Liver (tissue), 9 donors: Measurements from ENCODE around the gene CDC45. TPM values are rescaled to one million over a fixed set of nuclear protein-coding genes. Genes with fewer than 3 reads are reported as not detected.

Source experiments
- DNase-seq: peaks from one replicate; pipeline ENCODE4 v3.0.0-alpha.2; 2017; ENCODE audit warnings: low spot score
- H3K27ac ChIP-seq, 2 donors: one replicate each; pipeline ENCODE4 v1.7.0; 2013; ENCODE audit warnings: inconsistent platforms in 2 of 2, low read length in 2 of 2, control low read depth in 1 of 2, low read depth in 1 of 2, mild to moderate bottlenecking in 1 of 2
- H3K27me3 ChIP-seq, 4 donors: one replicate each; pipeline versions ENCODE4 v1.6.1 to v1.7.0; 2013; ENCODE audit warnings: low read length in 3 of 4, inconsistent platforms in 1 of 4, mild to moderate bottlenecking in 1 of 4, moderate library complexity in 1 of 4; ENCODE audit not compliant: control insufficient read depth in 4 of 4, insufficient read depth in 4 of 4
- H3K36me3 ChIP-seq, 4 donors: one replicate each; pipeline versions ENCODE4 v1.6.1 to v1.7.0; 2013; ENCODE audit warnings: low read length in 3 of 4, mild to moderate bottlenecking in 3 of 4, low read depth in 1 of 4, moderate library complexity in 1 of 4; ENCODE audit not compliant: control insufficient read depth in 4 of 4, insufficient read depth in 3 of 4
- H3K4me1 ChIP-seq, 4 donors: one replicate each; pipeline versions ENCODE4 v1.6.1 to v1.7.0; 2013; ENCODE audit warnings: low read length in 3 of 4, mild to moderate bottlenecking in 3 of 4, moderate library complexity in 1 of 4; ENCODE audit not compliant: control insufficient read depth in 4 of 4, insufficient read depth in 4 of 4
- H3K4me3 ChIP-seq, 3 donors: one replicate each; pipeline versions ENCODE4 v1.6.1 to v1.7.0; 2013; ENCODE audit warnings: low read length in 3 of 3, control low read depth in 1 of 3, low read depth in 1 of 3, mild to moderate bottlenecking in 1 of 3
- H3K9ac ChIP-seq, 2 donors: one replicate each; pipeline ENCODE4 v1.7.0; 2013; ENCODE audit warnings: low read length in 2 of 2, mild to moderate bottlenecking in 2 of 2, moderate library complexity in 2 of 2, control low read depth in 1 of 2, low read depth in 1 of 2
- H3K9me3 ChIP-seq, 4 donors: one replicate each; pipeline versions ENCODE4 v1.6.1 to v1.7.0; 2013; ENCODE audit warnings: low read length in 3 of 4; ENCODE audit not compliant: control insufficient read depth in 4 of 4
- ATF3 ChIP-seq: IDR thresholded peaks from 2 replicates; pipeline ENCODE4 v1.6.1; 2016; ENCODE audit warnings: antibody characterized with exemption
- CTCF ChIP-seq: fragments of 150-350 bp; IDR thresholded peaks from 2 replicates; pipeline ENCODE4 v1.5.1; 2017; ENCODE audit warnings: improper control_type of control experiment, low read depth, low read length; ENCODE audit not compliant: missing input control
- EGR1 ChIP-seq, 2 donors: IDR thresholded peaks; 2 replicates each; pipeline ENCODE4 v1.6.1; 2016 to 2018; ENCODE audit warnings: antibody characterized with exemption in 2 of 2, low read depth in 2 of 2
- FOXA1 ChIP-seq: IDR thresholded peaks from 2 replicates; pipeline ENCODE4 v1.6.1; 2016; ENCODE audit warnings: antibody characterized with exemption
- FOXA2 ChIP-seq: IDR thresholded peaks from 2 replicates; pipeline ENCODE4 v1.6.1; 2016; ENCODE audit warnings: antibody characterized with exemption
- GABPA ChIP-seq, 2 donors: IDR thresholded peaks in 1 of 2; conservative IDR thresholded peaks in 1 of 2; 2 replicates each; pipeline ENCODE4 v1.6.1; 2016; ENCODE audit warnings: antibody characterized with exemption in 2 of 2, mild to moderate bottlenecking in 1 of 2, moderate library complexity in 1 of 2
- HNF4G ChIP-seq: IDR thresholded peaks from 2 replicates; pipeline ENCODE4 v1.6.1; 2016; ENCODE audit warnings: antibody characterized with exemption
- JUND ChIP-seq, 2 donors: IDR thresholded peaks; 2 replicates each; pipeline ENCODE4 v1.6.1; 2016; ENCODE audit warnings: antibody characterized with exemption in 2 of 2
- MAX ChIP-seq: IDR thresholded peaks from 2 replicates; pipeline ENCODE4 v1.6.1; 2016; ENCODE audit warnings: antibody characterized with exemption
- NR2F2 ChIP-seq: IDR thresholded peaks from 2 replicates; pipeline ENCODE4 v1.6.1; 2016; ENCODE audit warnings: antibody characterized with exemption
- REST ChIP-seq: IDR thresholded peaks from 2 replicates; pipeline ENCODE4 v1.6.1; 2016; ENCODE audit warnings: antibody characterized with exemption, mild to moderate bottlenecking
- RXRA ChIP-seq, 2 donors: IDR thresholded peaks; 2 replicates each; pipeline ENCODE4 v1.6.1; 2017 to 2018; ENCODE audit warnings: antibody characterized with exemption in 2 of 2, mild to moderate bottlenecking in 1 of 2
- SP1 ChIP-seq: IDR thresholded peaks from 2 replicates; pipeline ENCODE4 v1.6.1; 2018; ENCODE audit warnings: antibody characterized with exemption, mild to moderate bottlenecking
- TAF1 ChIP-seq: conservative IDR thresholded peaks from 2 replicates; pipeline ENCODE4 v1.6.1; 2016; ENCODE audit warnings: antibody characterized with exemption, mild to moderate bottlenecking
- YY1 ChIP-seq: IDR thresholded peaks from 2 replicates; pipeline ENCODE4 v1.6.1; 2016; ENCODE audit warnings: antibody characterized with exemption, mild to moderate bottlenecking
- ZBTB33 ChIP-seq: IDR thresholded peaks from 2 replicates; pipeline ENCODE4 v1.6.1; 2016; ENCODE audit warnings: antibody characterized with exemption
- WGBS: extraction: QIAGEN DNeasy Blood & Tissue Kit; methylation state at CpG from one replicate; pipeline ENCODE4 v1.1.7; 2013; 5-methylcytosine and 5-hydroxymethylcytosine counted together
- polyA plus RNA-seq, 2 donors: library from polyadenylated mRNA; stranded (reverse) in 1 of 2; unstranded in 1 of 2; fragments of 200-250 nt in 1 of 2; fragments of >200 nt in 1 of 2; fragmentation: Nextera tagmentation in 1 of 2; extraction: Ambion mirVana in 1 of 2; gene quantifications; one replicate each; pipeline versions ENCODE4 v1.2.1 to v1.2.3, GENCODE V29; 2013 to 2015
- total RNA-seq, 2 donors: library from RNA; depleted of rRNA; stranded (reverse); fragments of >200 nt; gene quantifications; one replicate each; pipeline ENCODE4 v1.2.3, GENCODE V29; 2014
- donor health status: healthy.
- donor health status: healthy.
- donor health status: healthy.
- donor health status: healthy.
- donor health status: healthy.

CDC45 gene
- total and polyA plus RNA-seq, 4 donors: 0.33 to 15.5 (median 0.94) TPM

- no peak for TF ChIP-seq ZBTB33
- TF ChIP-seq SP1: no peak
- TF ChIP-seq EGR1 (IDR thresholded peaks at IDR 0.05; ENCODE audit: low read depth in 2 of 2): no peak
Measured at GRCh38 chr22:19548964-19549363, 69.2 kb downstream of the CDC45 start (continued).

- no peak overlapping the region for H3K4me3 ChIP-seq
- H3K36me3 ChIP-seq: no peaks in the 10 kb centered on the region
- 92% methylated on average over 7 of the region's 7 CpGs for WGBS
- TF ChIP-seq CTCF (no peak), FOXA1 (no peak), TAF1 (no peak), HNF4G (no peak), ATF3 (no peak), RXRA (IDR thresholded peaks at IDR 0.05) (no peak), MAX (no peak), YY1 (no peak), EGR1 (IDR thresholded peaks at IDR 0.05; ENCODE audit: low read depth in 2 of 2) (no peak)
- H3K27me3 ChIP-seq: no peaks in the 10 kb centered on the region
- H3K4me1 ChIP-seq: peaks cover 3 to 5% (median 4%) of the 10 kb centered on the region in 4 donors
- no peaks in the 10 kb centered on the region for H3K9me3 ChIP-seq
- DNase-seq: no peak
- H3K9ac ChIP-seq: no peak overlapping the region
- H3K27ac ChIP-seq: no peak overlapping the region
Measured at GRCh38 chr22:19549428-19549827, 69.7 kb downstream of the CDC45 start.

GRCh38 chr22:19550382-19550781 is 70.7 kb downstream of the CDC45 start:
- no peak for DNase-seq
- no peak overlapping the region for H3K9ac ChIP-seq
- no peaks in the 10 kb centered on the region for H3K9me3 ChIP-seq
- no peak overlapping the region for H3K27ac ChIP-seq
- no peaks in the 10 kb centered on the region for H3K27me3 ChIP-seq
- no peaks in the 10 kb centered on the region for H3K36me3 ChIP-seq
- TF ChIP-seq MAX (no peak), TAF1 (no peak)
- 88% methylated on average over 7 of the region's 7 CpGs for WGBS
- no peak overlapping the region for H3K4me3 ChIP-seq
- H3K4me1 ChIP-seq: no peaks in the 10 kb centered on the region

GRCh38 chr22:19553201-19553600 is 73.5 kb downstream of the CDC45 start:
- Histone ChIP-seq H3K4me3 (no peak overlapping the region), H3K27ac (no peak overlapping the region), H3K9me3 (no peaks in the 10 kb centered on the region), H3K4me1 (no peaks in the 10 kb centered on the region), H3K27me3 (no peaks in the 10 kb centered on the region), H3K36me3 (no peaks in the 10 kb centered on the region), H3K9ac (no peak overlapping the region)
- WGBS: 90% methylated on average over 2 of the region's 2 CpGs
- DNase-seq: no peak
- no peak for TF ChIP-seq MAX
- no peak for TF ChIP-seq RXRA (IDR thresholded peaks at IDR 0.05)
- TF ChIP-seq FOXA1: no peak
- TF ChIP-seq GABPA (IDR thresholded peaks at IDR 0.05 in 1 of 2, conservative IDR thresholded peaks at IDR 0.05 in 1 of 2): no peak
- TF ChIP-seq ZBTB33: no peak
- no peak for TF ChIP-seq JUND (IDR thresholded peaks at IDR 0.05)
- no peak for TF ChIP-seq FOXA2
- TF ChIP-seq REST: no peak
- TF ChIP-seq HNF4G: no peak
- TF ChIP-seq SP1: no peak
- no peak for TF ChIP-seq NR2F2
